ENCODE data around the gene NRG3. TPM values are rescaled to one million over a fixed set of nuclear protein-coding genes. Genes with fewer than 3 reads are reported as not detected.

Gene NRG3
- total and polyA plus RNA-seq, 2 of the 4 experiments (the other 2 are of a cell fraction), result not detected

DNA sequence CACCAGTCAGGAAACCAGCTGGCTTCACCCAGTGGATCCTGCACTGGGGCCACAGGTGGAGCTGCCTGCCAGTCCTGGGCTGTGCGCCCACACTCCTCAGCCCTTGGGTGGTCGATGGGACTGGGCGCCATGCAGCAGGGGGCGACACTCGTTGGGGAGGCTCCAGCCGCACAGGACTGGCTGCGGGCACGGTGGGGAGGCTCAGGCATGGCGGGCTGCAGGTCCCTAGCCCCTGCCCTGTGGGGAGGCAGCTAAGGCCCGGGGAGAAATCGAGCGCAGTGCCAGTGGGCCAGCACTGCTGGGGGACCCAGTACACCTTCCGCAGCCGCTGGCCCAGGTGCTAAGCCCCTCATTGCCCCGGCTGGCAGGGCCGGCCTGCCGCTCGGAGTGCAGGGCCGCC lies 12.4 kb upstream of the NRG3 start:
- no peak overlapping the region for H3K4me3 ChIP-seq (ENCODE audit: insufficient read depth, low read depth, low read length)

More for the DNA sequence above, 12.4 kb upstream of the NRG3 start:
- ATAC-seq (ENCODE audit: low read depth) (no peak), DNase-seq (no peak)
- no peak overlapping the region for H4K8ac ChIP-seq (ENCODE audit: low read depth in 2 of 2, low read length in 2 of 2)
- CTCF ChIA-PET, result no interaction called here
- H3K4ac ChIP-seq (ENCODE audit: low read depth, low read length), result no peak overlapping the region
- H3K4me2 ChIP-seq (ENCODE audit: low read depth, low read length), result no peak overlapping the region
- no peaks in the 10 kb centered on the region for H3K9me1 ChIP-seq (ENCODE audit: insufficient read depth, low read length)
- no peaks in the 10 kb centered on the region for H3K36me3 ChIP-seq (ENCODE audit: control insufficient read depth, insufficient read depth, low read length)
- no peak overlapping the region for H4K91ac ChIP-seq (ENCODE audit: insufficient read depth, low read depth, low read length)
- no peak overlapping the region for H2AK9ac ChIP-seq (replicated peaks; ENCODE audit: low read depth, low read length, poor library complexity)
- no peaks in the 10 kb centered on the region for H4K20me1 ChIP-seq (ENCODE audit: insufficient read depth, low read length)
- peaks cover 6% of the 10 kb centered on the region for H3K9me3 ChIP-seq (ENCODE audit: control insufficient read depth, insufficient read depth, low read length)
- BruUV-seq (replicated peaks), result no TSS peak
- 50% methylated on average over 2 of the region's 19 CpGs; no CpG with 5 or more reads in 1 of the 2 experiments for WGBS, 2 experiments (ENCODE audit: extremely low coverage in 2 of 2, insufficient read length in 1 of 2)
- no peaks in the 10 kb centered on the region for H3K27me3 ChIP-seq (ENCODE audit: control insufficient read depth, insufficient read depth, low read length)
- no peak overlapping the region for H2BK15ac ChIP-seq (ENCODE audit: low read depth, low read length)
- no peak overlapping the region for H2BK5ac ChIP-seq (ENCODE audit: low read depth, low read length, poor library complexity, severe bottlenecking)
- H3K14ac ChIP-seq (replicated peaks; ENCODE audit: low read depth, low read length), result no peak overlapping the region
- in situ Hi-C loops (cut with MboI; ENCODE audit: low sequenced_read_pairs) (no loop called here), intact Hi-C loops (cut with micrococcal nuclease) (no loop called here), dilution Hi-C loops (cut with HindIII; ENCODE audit: low sequenced_read_pairs, unreplicated experiment) (no loop called here)
- H2BK20ac ChIP-seq (ENCODE audit: low read depth, low read length), result no peak overlapping the region
- no peak overlapping the region for H3K18ac ChIP-seq (ENCODE audit: low read depth, low read length)
- no peak overlapping the region for H2AFZ ChIP-seq (replicated peaks; ENCODE audit: low read length, poor library complexity)
- no peak overlapping the region for H2BK120ac ChIP-seq (ENCODE audit: low read depth, low read length)
- no peak overlapping the region for H4K5ac ChIP-seq (ENCODE audit: low read depth, low read length)
- no peak overlapping the region for H3K27ac ChIP-seq (ENCODE audit: insufficient read depth, low read length)
- H3K4me1 ChIP-seq (ENCODE audit: control insufficient read depth, insufficient read depth, low read length), result no peaks in the 10 kb centered on the region
- no peak overlapping the region for H3K9ac ChIP-seq (ENCODE audit: low read depth, low read length)
- H3K56ac ChIP-seq (ENCODE audit: extremely low read depth, insufficient read depth, low read length), result no peak overlapping the region
- no peak overlapping the region for H3K23ac ChIP-seq (ENCODE audit: low read depth, low read length)
- H2AK5ac ChIP-seq (ENCODE audit: low read depth, low read length), result no peak overlapping the region
- POLR2A ChIA-PET (ENCODE audit: unreplicated experiment), result no interaction called here
- no peaks in the 10 kb centered on the region for H3K79me1 ChIP-seq (ENCODE audit: low read depth in 1 of 2, low read length in 2 of 2)
- no peak for TF ChIP-seq POLR2A (IDR thresholded peaks at IDR 0.05; ENCODE audit: low read depth, low read length)
- TF ChIP-seq MAFK (IDR thresholded peaks at IDR 0.05; ENCODE audit: low read depth, low read length), result no peak
- TF ChIP-seq CHD1 (IDR thresholded peaks at IDR 0.05; ENCODE audit: low read depth, low read length), result no peak
- TF ChIP-seq USF2 (IDR thresholded peaks at IDR 0.05; ENCODE audit: low read depth, low read length), result no peak
- no peak for TF ChIP-seq RCOR1 (IDR thresholded peaks at IDR 0.05; ENCODE audit: insufficient replicate concordance, low read length)
- TF ChIP-seq CTCF (conservative IDR thresholded peaks at IDR 0.05; ENCODE audit: low read depth, low read length), result no peak
- TF ChIP-seq SMC3 (IDR thresholded peaks at IDR 0.05; ENCODE audit: low read depth, low read length), result no peak
- no peak for TF ChIP-seq ELK1 (IDR thresholded peaks at IDR 0.05; ENCODE audit: borderline replicate concordance, low read depth, low read length)
- no peak for TF ChIP-seq BHLHE40 (IDR thresholded peaks at IDR 0.05; ENCODE audit: low read depth, low read length)
- TF ChIP-seq CEBPB (IDR thresholded peaks at IDR 0.05; ENCODE audit: low read depth, low read length), result no peak
- no peak for TF ChIP-seq RAD21 (IDR thresholded peaks at IDR 0.05; ENCODE audit: low read length)
- no peak for TF ChIP-seq NFE2L2 (IDR thresholded peaks at IDR 0.05; ENCODE audit: low read depth, low read length)
- TF ChIP-seq FOS (IDR thresholded peaks at IDR 0.05; ENCODE audit: low read depth, low read length), result no peak
- no peak for TF ChIP-seq MAZ (IDR thresholded peaks at IDR 0.05; ENCODE audit: borderline replicate concordance, low read depth, low read length)
- TF ChIP-seq MXI1 (IDR thresholded peaks at IDR 0.05; ENCODE audit: borderline replicate concordance, low read depth, low read length), result no peak
- no peak for TF ChIP-seq RFX5 (IDR thresholded peaks at IDR 0.05; ENCODE audit: low read depth, low read length)

Measured in IMR-90 (cell line).